NCI-H748 (cell line): ENCODE measurements around the gene CRABP2.

Source experiments
- DNase-seq: peaks from one replicate; lab custom pipeline; 2025; ENCODE audit not compliant: unreplicated experiment; lab: John Stamatoyannopoulos, UW

The CRABP2 gene

GRCh38 chr1:156670791-156671190 is 34.6 kb downstream of the CRABP2 start:
- no peak for DNase-seq

- no peak for DNase-seq
Measured at GRCh38 chr1:156670359-156670758, 35.0 kb downstream of the CRABP2 start.

GRCh38 chr1:156669794-156670193 is 35.6 kb downstream of the CRABP2 start:
- DNase-seq = no peak

- DNase-seq = no peak
Measured at GRCh38 chr1:156668801-156669637, 36.4 kb downstream of the CRABP2 start.

GRCh38 chr1:156667968-156668709 is 37.2 kb downstream of the CRABP2 start:
- no peak for DNase-seq

GRCh38 chr1:156667610-156667967 is 37.8 kb downstream of the CRABP2 start:
- no peak for DNase-seq

- no peak for DNase-seq
Measured at GRCh38 chr1:156666862-156667609, 38.3 kb downstream of the CRABP2 start.

GRCh38 chr1:156665539-156665938 is 39.8 kb downstream of the CRABP2 start:
- no peak for DNase-seq

GRCh38 chr1:156664767-156665411 is 40.5 kb downstream of the CRABP2 start:
- DNase-seq = no peak

- DNase-seq = no peak
Measured at GRCh38 chr1:156664046-156664766, 41.2 kb downstream of the CRABP2 start.

GRCh38 chr1:156663178-156663577 is 42.2 kb downstream of the CRABP2 start:
- no peak for DNase-seq

- no peak for DNase-seq
Measured at GRCh38 chr1:156662800-156663055, 42.7 kb downstream of the CRABP2 start.

- DNase-seq = no peak
Measured at GRCh38 chr1:156662005-156662799, 43.2 kb downstream of the CRABP2 start.

- DNase-seq = no peak
Measured at GRCh38 chr1:156660752-156661112, 44.7 kb downstream of the CRABP2 start.

- peak; percentile 92 for DNase-seq
Measured at GRCh38 chr1:156659988-156660751, 45.2 kb downstream of the CRABP2 start.

GRCh38 chr1:156659661-156659987 is 45.8 kb downstream of the CRABP2 start:
- DNase-seq = no peak

GRCh38 chr1:156658945-156659574 is 46.3 kb downstream of the CRABP2 start:
- DNase-seq = no peak

- DNase-seq = no peak
Measured at GRCh38 chr1:156658496-156658895, 46.9 kb downstream of the CRABP2 start.

- DNase-seq = no peak
Measured at GRCh38 chr1:156657741-156658319, 47.6 kb downstream of the CRABP2 start.
